CD4-positive, alpha-beta T cell treated with Interleukin-6 for 4 hours (primary cell): ENCODE results near the gene C4orf54.

Experiments
- DNase-seq: peaks from one replicate; pipeline ENCODE4 v3.0.0-alpha.2; 2020; ENCODE audit warnings: mixed read lengths

Gene C4orf54

GRCh38 chr4:99657798-99658197, at the start of gene C4orf54:
C4orf54 (minus strand) TSS chr4:99657828; CDS start chr4:99654648, 3,180 bp downstream.
- DNase-seq = no peak

GRCh38 chr4:99705891-99706290, 48.3 kb upstream of the C4orf54 start:
- no peak for DNase-seq

- no peak for DNase-seq
Observed at GRCh38 chr4:99696801-99697200, 39.2 kb upstream of the C4orf54 start.

GRCh38 chr4:99693140-99693539, 35.5 kb upstream of the C4orf54 start:
- DNase-seq = no peak

GRCh38 chr4:99690990-99691389, 33.4 kb upstream of the C4orf54 start:
- no peak for DNase-seq

- DNase-seq = no peak
Observed at GRCh38 chr4:99690472-99690871, 32.8 kb upstream of the C4orf54 start.

GRCh38 chr4:99687120-99687519, 29.5 kb upstream of the C4orf54 start:
- no peak for DNase-seq

GRCh38 chr4:99685234-99685633, 27.6 kb upstream of the C4orf54 start:
- no peak for DNase-seq

GRCh38 chr4:99683895-99684294, 26.3 kb upstream of the C4orf54 start:
- no peak for DNase-seq

- no peak for DNase-seq
Observed at GRCh38 chr4:99679976-99680375, 22.3 kb upstream of the C4orf54 start.

- DNase-seq = no peak
Observed at GRCh38 chr4:99679204-99679603, 21.6 kb upstream of the C4orf54 start.

GRCh38 chr4:99677161-99677560, 19.5 kb upstream of the C4orf54 start:
- DNase-seq = no peak

GRCh38 chr4:99670409-99671073, 12.9 kb upstream of the C4orf54 start:
- DNase-seq = no peak

GRCh38 chr4:99669084-99669483, 11.5 kb upstream of the C4orf54 start:
- no peak for DNase-seq

GRCh38 chr4:99668472-99668871, 10.8 kb upstream of the C4orf54 start:
- no peak for DNase-seq

- no peak for DNase-seq
Observed at GRCh38 chr4:99665983-99666382, 8.4 kb upstream of the C4orf54 start.

GRCh38 chr4:99664716-99665115, 7.1 kb upstream of the C4orf54 start:
- DNase-seq = no peak

GRCh38 chr4:99661907-99662306, 4.3 kb upstream of the C4orf54 start:
- no peak for DNase-seq

GRCh38 chr4:99658666-99659065, 1.0 kb upstream of the C4orf54 start:
- no peak for DNase-seq

- DNase-seq = no peak
Observed at GRCh38 chr4:99655308-99656081, 2.1 kb downstream of the C4orf54 start.

GRCh38 chr4:99654361-99654761, 3.3 kb downstream of the C4orf54 start:
- DNase-seq = no peak

GRCh38 chr4:99653916-99654315, 3.7 kb downstream of the C4orf54 start:
- no peak for DNase-seq

- no peak for DNase-seq
Observed at GRCh38 chr4:99652596-99653436, 4.8 kb downstream of the C4orf54 start.
